GM23248 (cell line): Measurements from ENCODE around the gene TMEM235. TPM values are rescaled to one million over a fixed set of nuclear protein-coding genes. Genes with fewer than 3 reads are reported as not detected.

Experiments used
- DNase-seq: peaks from one replicate; pipeline ENCODE4 v3.0.0-alpha.2; 2015
- H2AFZ ChIP-seq: fragments of 200-600 bp; sonication (generic); 2 replicates; pipeline ENCODE4 v1.6.1; 2016; ENCODE audit warnings: antibody characterized with exemption
- H3F3A ChIP-seq: fragments of 200-600 bp; sonication (generic); 2 replicates; pipeline ENCODE4 v1.6.1; 2016; ENCODE audit warnings: mild to moderate bottlenecking, antibody characterized with exemption, mixed run types; ENCODE audit not compliant: insufficient read depth
- H3K27ac ChIP-seq: fragments of 200-600 bp; sonication (generic); 2 replicates; pipeline ENCODE4 v1.5.1; 2016; ENCODE audit warnings: mild to moderate bottlenecking
- H3K27me3 ChIP-seq: fragments of 200-600 bp; sonication (generic); replicated peaks from 2 replicates; pipeline ENCODE4 v1.6.1; 2016; ENCODE audit warnings: mild to moderate bottlenecking; ENCODE audit not compliant: insufficient read depth
- H3K36me3 ChIP-seq: fragments of 200-600 bp; sonication (generic); 2 replicates; pipeline ENCODE4 v1.6.1; 2016; ENCODE audit warnings: low read depth, mild to moderate bottlenecking
- H3K4me1 ChIP-seq: fragments of 200-600 bp; sonication (generic); 2 replicates; pipeline ENCODE4 v1.6.1; 2016; ENCODE audit warnings: mild to moderate bottlenecking; ENCODE audit not compliant: insufficient read depth
- H3K4me2 ChIP-seq: fragments of 200-600 bp; sonication (generic); one replicate; pipeline ENCODE4 v1.6.1; 2016; ENCODE audit warnings: mild to moderate bottlenecking; ENCODE audit not compliant: unreplicated experiment
- H3K4me3 ChIP-seq: fragments of 200-600 bp; sonication (generic); 2 replicates; pipeline ENCODE4 v1.5.1; 2016; ENCODE audit warnings: mild to moderate bottlenecking
- H3K79me2 ChIP-seq: fragments of 200-600 bp; sonication (generic); 2 replicates; pipeline ENCODE4 v1.6.1; 2016; ENCODE audit warnings: mild to moderate bottlenecking; ENCODE audit not compliant: insufficient read depth
- H3K9ac ChIP-seq: fragments of 200-600 bp; sonication (generic); 2 replicates; pipeline ENCODE4 v1.6.1; 2016; ENCODE audit warnings: mild to moderate bottlenecking
- H3K9me2 ChIP-seq: fragments of 200-600 bp; sonication (generic); 2 replicates; pipeline ENCODE4 v1.6.1; 2016; ENCODE audit warnings: mixed run types, mild to moderate bottlenecking, moderate library complexity; ENCODE audit not compliant: insufficient read depth
- H3K9me3 ChIP-seq: fragments of 200-600 bp; sonication (generic); one replicate; pipeline ENCODE4 v1.6.1; 2017; ENCODE audit warnings: low read depth
- H4K20me1 ChIP-seq: fragments of 200-600 bp; sonication (generic); 2 replicates; pipeline ENCODE4 v1.6.0; 2016; ENCODE audit not compliant: insufficient read depth
- EZH2 ChIP-seq: fragments of 200-600 bp; sonication (generic); IDR thresholded peaks from 2 replicates; pipeline ENCODE4 v1.6.1; 2018; ENCODE audit warnings: antibody characterized with exemption, mild to moderate bottlenecking; ENCODE audit not compliant: insufficient read depth, poor library complexity, severe bottlenecking
- EZH2phosphoT487 ChIP-seq: fragments of 200-600 bp; sonication (generic); IDR thresholded peaks from 2 replicates; pipeline ENCODE4 v1.6.1; 2018; ENCODE audit warnings: antibody characterized with exemption, moderate library complexity, mild to moderate bottlenecking, low read depth; ENCODE audit not compliant: insufficient read depth
- WGBS, 2 experiments: methylation state at CpG; one replicate each; pipeline ENCODE4 v1.1.6; 2015 to 2017; ENCODE audit warnings: low lambda C conversion rate in 2 of 2, low coverage in 1 of 2; ENCODE audit errors: missing lambda C conversion rate in 2 of 2; 5-methylcytosine and 5-hydroxymethylcytosine counted together
- in situ Hi-C: fragments of 300-500 bp; cut with MboI; formaldehyde crosslinking; loops from 2 replicates; pipeline ENCODE4 v1.15.0; 2020
- polyA plus RNA-seq: library from polyadenylated mRNA; unstranded; fragments of >200 nt; fragmentation: Nextera tagmentation; extraction: Ambion mirVana; gene quantifications from 2 replicates; pipeline ENCODE4 v1.2.1, GENCODE V29; 2016
- total RNA-seq: library from RNA; depleted of rRNA; stranded (reverse); fragments of >200 nt; shearing (Covaris generic); gene quantifications from 2 replicates; pipeline ENCODE4 v1.2.3, GENCODE V29; 2014

The TMEM235 gene
- total and polyA plus RNA-seq, 2 experiments from 2014 or later = not detected

- H3K27ac ChIP-seq = no peak overlapping the region
- TF ChIP-seq EZH2 (no peak), EZH2phosphoT487 (no peak)
- in situ Hi-C loops = no loop called here
- H3F3A ChIP-seq = no peaks in the 10 kb centered on the region
- peaks cover 5% of the 10 kb centered on the region for H3K79me2 ChIP-seq
- H3K4me2 ChIP-seq = no peak overlapping the region
- no peak for DNase-seq
- H4K20me1 ChIP-seq = no peaks in the 10 kb centered on the region
- H3K4me3 ChIP-seq = no peak overlapping the region
- H3K9me3 ChIP-seq = no peaks in the 10 kb centered on the region
- no peaks in the 10 kb centered on the region for H3K9me2 ChIP-seq
- WGBS, 2 experiments = 90 to 92% methylated on average over 9 of the region's 9 CpGs
- H2AFZ ChIP-seq = no peak overlapping the region
- no peaks in the 10 kb centered on the region for H3K36me3 ChIP-seq
- no peaks in the 10 kb centered on the region for H3K27me3 ChIP-seq
- no peak overlapping the region for H3K9ac ChIP-seq
- H3K4me1 ChIP-seq = no peaks in the 10 kb centered on the region
Observed at GRCh38 chr17:78184868-78185267, 46.6 kb upstream of the TMEM235 start.

- H2AFZ ChIP-seq = peak overlapping the region; percentile 93
- H3K9ac ChIP-seq = 0 out of 2 replicates have a peak overlapping the region, but pooled peaks have one; percentile 16
- no peaks in the 10 kb centered on the region for H3K9me2 ChIP-seq
- H3K4me1 ChIP-seq = no peaks in the 10 kb centered on the region
- H3K36me3 ChIP-seq = no peaks in the 10 kb centered on the region
- DNase-seq = peak; percentile 54
- H3K4me3 ChIP-seq = peak overlapping the region; percentile 83
- no peak overlapping the region for H3K27ac ChIP-seq
- H3K9me3 ChIP-seq = no peaks in the 10 kb centered on the region
- peaks cover 5% of the 10 kb centered on the region for H3K79me2 ChIP-seq
- TF ChIP-seq EZH2 (no peak), EZH2phosphoT487 (no peak)
- H3K27me3 ChIP-seq = no peaks in the 10 kb centered on the region
- no peak overlapping the region for H3K4me2 ChIP-seq
- H4K20me1 ChIP-seq = no peaks in the 10 kb centered on the region
- in situ Hi-C loops = no loop called here
- H3F3A ChIP-seq = no peaks in the 10 kb centered on the region
- WGBS, 2 experiments = 34 to 40% methylated on average over 10 of the region's 10 CpGs
Observed at GRCh38 chr17:78185981-78186691, 45.3 kb upstream of the TMEM235 start.

GRCh38 chr17:78186692-78187595 is 44.5 kb upstream of the TMEM235 start, which contains the start of the genes AFMID and TK1:
AFMID (plus strand) TSS chr17:78187362; CDS start chr17:78187371, 9 bp downstream.
TK1 (minus strand) TSS chr17:78187052; CDS start chr17:78186994, 58 bp downstream.
- H3K36me3 ChIP-seq = no peaks in the 10 kb centered on the region

GRCh38 chr17:78196716-78197115 is 34.7 kb upstream of the TMEM235 start:
- Histone ChIP-seq H3K9me3 (no peaks in the 10 kb centered on the region), H3K4me2 (no peak overlapping the region), H3K4me1 (no peaks in the 10 kb centered on the region), H3K27me3 (no peaks in the 10 kb centered on the region), H3K79me2 (no peaks in the 10 kb centered on the region), H2AFZ (no peak overlapping the region), H3K4me3 (no peak overlapping the region), H3K36me3 (no peaks in the 10 kb centered on the region), H3K27ac (no peak overlapping the region), H4K20me1 (no peaks in the 10 kb centered on the region), H3K9ac (no peak overlapping the region), H3K9me2 (no peaks in the 10 kb centered on the region), H3F3A (no peaks in the 10 kb centered on the region)
- TF ChIP-seq EZH2phosphoT487 (no peak), EZH2 (no peak)
- no peak for DNase-seq
- in situ Hi-C loops = no loop called here
- WGBS, 2 experiments = 98% methylated on average over 5 of the region's 5 CpGs

More at GRCh38 chr17:78186692-78187595, 44.5 kb upstream of the TMEM235 start, which contains the start of the genes AFMID and TK1:
- Histone ChIP-seq H3K27me3 (no peaks in the 10 kb centered on the region), H3K27ac (no peak within 1 kb of the TSS), H3K79me2 (peaks cover 5% of the 10 kb centered on the region), H3F3A (no peaks in the 10 kb centered on the region), H3K4me2 (peak within 1 kb of the TSS; percentile 95), H3K4me1 (no peaks in the 10 kb centered on the region), H4K20me1 (no peaks in the 10 kb centered on the region), H3K9me2 (no peaks in the 10 kb centered on the region), H3K9ac (peak within 1 kb of the TSS; percentile 81), H3K4me3 (peak within 1 kb of the TSS; percentile 83), H2AFZ (peak within 1 kb of the TSS; percentile 93), H3K9me3 (no peaks in the 10 kb centered on the region)
- peak; percentile 98 for DNase-seq
- 4 to 5% methylated on average over 44 to 47 of the region's 57 CpGs for WGBS, 2 experiments
- in situ Hi-C loops = no loop called here
- TF ChIP-seq EZH2 (no peak), EZH2phosphoT487 (no peak)
